HG02763 (cell line): ENCODE results near the gene MSI2.

ENCODE experiments used
- ATAC-seq: cut with Tn5 transposase; IDR thresholded peaks from one replicate; pipeline ENCODE4 v1.9.1; 2021; ENCODE audit warnings: mild to moderate bottlenecking, moderate library complexity; ENCODE audit not compliant: unreplicated experiment

The MSI2 gene

GRCh38 chr17:57406981-57407286 lies 150.6 kb downstream of the MSI2 start:
- no peak for ATAC-seq

GRCh38 chr17:57407287-57408070 lies 151.2 kb downstream of the MSI2 start:
- no peak for ATAC-seq

- ATAC-seq = peak; percentile 65
These were observed 151.9 kb downstream of the MSI2 start for GRCh38 chr17:57408071-57408811.

GRCh38 chr17:57410169-57410568 lies 153.8 kb downstream of the MSI2 start:
- no peak for ATAC-seq

- no peak for ATAC-seq
These were observed 156.3 kb downstream of the MSI2 start for GRCh38 chr17:57412520-57413096.

- no peak for ATAC-seq
These were observed 157.7 kb downstream of the MSI2 start for GRCh38 chr17:57413848-57414651.

GRCh38 chr17:57415751-57416207 lies 159.5 kb downstream of the MSI2 start:
- no peak for ATAC-seq

GRCh38 chr17:57416369-57416768 lies 160.0 kb downstream of the MSI2 start:
- no peak for ATAC-seq

- no peak for ATAC-seq
These were observed 161.6 kb downstream of the MSI2 start for GRCh38 chr17:57417956-57418355.

- ATAC-seq = no peak
These were observed 162.3 kb downstream of the MSI2 start for GRCh38 chr17:57418463-57419246.

- no peak for ATAC-seq
These were observed 163.7 kb downstream of the MSI2 start for GRCh38 chr17:57419940-57420550.

GRCh38 chr17:57420734-57421717 lies 164.7 kb downstream of the MSI2 start:
- no peak for ATAC-seq

GRCh38 chr17:57422574-57423164 lies 166.3 kb downstream of the MSI2 start:
- peak; percentile 61 for ATAC-seq

- no peak for ATAC-seq
These were observed 167.2 kb downstream of the MSI2 start for GRCh38 chr17:57423541-57423940.

- no peak for ATAC-seq
These were observed 167.9 kb downstream of the MSI2 start for GRCh38 chr17:57424273-57424672.

- no peak for ATAC-seq
These were observed 168.5 kb downstream of the MSI2 start for GRCh38 chr17:57424777-57425188.

GRCh38 chr17:57425431-57425830 lies 169.1 kb downstream of the MSI2 start:
- no peak for ATAC-seq
